DND-41 (cell line): Measurements from ENCODE around the gene PRRT3.
A peak's percentile ranks its signal among the peaks of the same experiment; 100 is the strongest.

Experiments used
- ATAC-seq: fragments of 200-7000 bp; cut with Tn5 transposase; 3 replicates; pipeline ENCODE4 v1.9.1; 2021; ENCODE audit warnings: low read depth; ENCODE audit not compliant: insufficient read depth
- DNase-seq: peaks from one replicate; pipeline ENCODE4 v3.0.0-alpha.2; 2020
- H2AFZ ChIP-seq: 2 replicates; pipeline ENCODE4 v1.6.0; 2012; ENCODE audit warnings: low read depth, low read length
- H3K27ac ChIP-seq: 2 replicates; pipeline ENCODE4 v1.5.1; 2012; ENCODE audit warnings: low read length, inconsistent platforms
- H3K27me3 ChIP-seq: fragments of 200-600 bp; sonication (generic); 2 replicates; pipeline ENCODE4 v1.6.0; 2012; ENCODE audit warnings: low read length, mild to moderate bottlenecking, inconsistent platforms; ENCODE audit not compliant: insufficient read depth, poor library complexity
- H3K36me3 ChIP-seq: 2 replicates; pipeline ENCODE4 v1.5.1; 2012; ENCODE audit warnings: low read length, inconsistent platforms; ENCODE audit not compliant: insufficient read depth
- H3K4me1 ChIP-seq: 2 replicates; pipeline ENCODE4 v1.5.1; 2012; ENCODE audit warnings: mild to moderate bottlenecking, low read length; ENCODE audit not compliant: insufficient read depth
- H3K4me2 ChIP-seq: 2 replicates; pipeline ENCODE4 v1.6.0; 2012; ENCODE audit warnings: mild to moderate bottlenecking, moderate library complexity, low read length, inconsistent platforms; ENCODE audit not compliant: insufficient read depth
- H3K4me3 ChIP-seq, 2 experiments: fragments of 200-600 bp in 1 of 2; shearing (Covaris generic) in 1 of 2; 2 replicates each; pipeline ENCODE4 v1.5.1; 2012 to 2016; ENCODE audit warnings: inconsistent platforms in 2 of 2, low read length in 2 of 2, mild to moderate bottlenecking in 2 of 2, low read depth in 1 of 2, moderate library complexity in 1 of 2
- H3K79me2 ChIP-seq: 2 replicates; pipeline ENCODE4 v1.6.0; 2012; ENCODE audit warnings: low read length, inconsistent platforms; ENCODE audit not compliant: insufficient read depth
- H3K9ac ChIP-seq: 2 replicates; pipeline ENCODE4 v1.6.0; 2012; ENCODE audit warnings: low read depth, mild to moderate bottlenecking, inconsistent platforms, low read length, moderate library complexity
- H3K9me3 ChIP-seq: 2 replicates; pipeline ENCODE4 v1.5.1; 2012; ENCODE audit warnings: low read length, moderate library complexity, mild to moderate bottlenecking, inconsistent platforms; ENCODE audit not compliant: insufficient read depth, severe bottlenecking
- H4K20me1 ChIP-seq: 2 replicates; pipeline ENCODE4 v1.6.0; 2012; ENCODE audit warnings: low read length; ENCODE audit not compliant: insufficient read depth
- CTCF ChIP-seq: IDR thresholded peaks from 2 replicates; pipeline ENCODE4 v1.5.1; 2012; ENCODE audit warnings: borderline replicate concordance, low read length, moderate library complexity, mild to moderate bottlenecking; ENCODE audit not compliant: poor library complexity, severe bottlenecking; ENCODE audit errors: extremely low read depth
- EZH2 ChIP-seq: IDR thresholded peaks from 3 replicates; pipeline ENCODE4 v1.6.1; 2012; ENCODE audit warnings: borderline replicate concordance, low read depth, mild to moderate bottlenecking, moderate library complexity, low read length, inconsistent platforms; ENCODE audit not compliant: severe bottlenecking

Gene PRRT3

DNA sequence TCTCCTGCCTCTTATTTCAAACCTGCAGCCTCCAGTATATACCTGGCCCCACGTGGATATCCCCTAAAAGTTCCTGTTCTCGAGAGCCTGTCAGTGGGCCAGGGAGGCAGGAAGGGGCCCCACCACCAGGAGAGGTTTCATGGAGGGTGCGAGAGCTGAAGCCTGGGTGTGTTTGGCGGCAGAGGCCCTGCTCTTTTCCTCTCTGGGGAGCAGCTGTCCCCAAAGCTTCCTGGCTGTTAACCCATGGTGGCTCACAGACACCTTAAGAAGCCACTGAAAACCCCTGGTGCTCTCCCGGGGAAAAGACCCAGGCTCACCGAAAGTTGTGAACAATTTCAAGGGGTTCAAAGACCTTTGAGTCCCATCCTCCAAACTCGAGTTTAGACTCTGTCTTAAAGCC lies 1.1 kb downstream of the PRRT3 start:
- H3K9me3 ChIP-seq = no peaks in the 10 kb centered on the region
- DNase-seq (no peak), ATAC-seq (no peak)
- H3K79me2 ChIP-seq = no peaks in the 10 kb centered on the region
- TF ChIP-seq EZH2 = no peak
- no peak for TF ChIP-seq CTCF
- peaks cover 14% of the 10 kb centered on the region for H3K4me1 ChIP-seq
- H3K9ac ChIP-seq = no peak overlapping the region; the same call in 1 of the 2 replicates
- peaks cover 13% of the 10 kb centered on the region for H3K27me3 ChIP-seq
- no peak overlapping the region for H3K27ac ChIP-seq
- H3K4me2 ChIP-seq = 0 out of 2 replicates have a peak overlapping the region, but pooled peaks have one; percentile 71
- no peaks in the 10 kb centered on the region for H4K20me1 ChIP-seq
- H3K4me3 ChIP-seq = no peak overlapping the region
- no peak overlapping the region for H2AFZ ChIP-seq
- H3K36me3 ChIP-seq = no peaks in the 10 kb centered on the region

DNA sequence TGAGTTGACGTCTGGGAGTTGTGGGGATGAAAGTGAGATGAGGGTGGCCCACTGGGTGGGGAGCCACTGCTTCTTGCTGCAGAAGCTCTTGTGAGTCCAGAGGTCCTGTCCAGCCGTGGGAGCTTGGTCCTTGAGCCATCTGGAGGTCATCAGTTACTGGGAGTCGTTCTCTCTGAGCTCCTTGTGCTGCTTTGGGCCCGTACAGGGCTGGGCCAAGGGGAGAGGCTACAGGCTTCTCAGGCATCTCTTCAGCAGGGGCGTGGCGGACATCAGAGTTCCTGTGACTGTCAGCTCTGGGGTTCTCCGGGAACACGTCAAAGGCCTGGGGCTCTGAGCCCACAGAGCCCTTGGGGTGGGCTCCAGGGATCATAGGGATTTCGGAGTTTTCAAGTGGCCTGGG lies 2.6 kb downstream of the PRRT3 start:
- H2AFZ ChIP-seq = no peak overlapping the region
- no peaks in the 10 kb centered on the region for H3K9me3 ChIP-seq
- TF ChIP-seq CTCF (no peak), EZH2 (no peak)
- no peaks in the 10 kb centered on the region for H4K20me1 ChIP-seq
- peaks cover 14% of the 10 kb centered on the region for H3K4me1 ChIP-seq
- H3K9ac ChIP-seq = no peak overlapping the region
- no peak overlapping the region for H3K27ac ChIP-seq
- H3K36me3 ChIP-seq = no peaks in the 10 kb centered on the region
- H3K27me3 ChIP-seq = peaks cover 13% of the 10 kb centered on the region
- no peak for ATAC-seq
- H3K79me2 ChIP-seq = no peaks in the 10 kb centered on the region
- DNase-seq = no peak
- H3K4me3 ChIP-seq = no peak overlapping the region
- no peak overlapping the region for H3K4me2 ChIP-seq

DNA sequence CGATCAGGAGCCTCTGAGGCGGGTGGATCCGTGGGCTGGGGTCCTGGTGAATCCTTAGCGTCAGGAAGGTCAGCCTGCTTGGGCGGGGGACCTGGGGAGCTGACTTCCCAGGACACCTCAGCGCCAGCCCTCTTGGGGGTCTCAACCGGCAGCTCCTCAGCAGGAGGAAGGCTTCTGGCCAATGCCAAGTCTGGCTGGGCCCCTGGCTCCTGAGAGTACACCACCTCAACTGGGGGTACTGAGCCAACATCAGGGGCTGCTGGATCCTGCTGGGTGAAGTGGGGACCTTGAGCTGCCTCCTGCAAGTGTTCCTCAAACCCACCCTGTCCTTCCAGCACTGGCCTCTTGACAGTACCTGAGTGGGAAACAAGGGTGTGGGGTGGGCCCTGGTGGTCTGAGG lies 3.1 kb downstream of the PRRT3 start:
- H4K20me1 ChIP-seq = no peaks in the 10 kb centered on the region
- no peak for TF ChIP-seq CTCF
- no peak for TF ChIP-seq EZH2
- no peak overlapping the region for H3K9ac ChIP-seq
- H3K36me3 ChIP-seq = 0 out of 2 replicates have a peak, but pooled peaks cover under 1% of the 10 kb centered on the region
- DNase-seq = no peak
- no peak overlapping the region for H3K4me3 ChIP-seq
- no peak overlapping the region for H3K4me2 ChIP-seq
- no peaks in the 10 kb centered on the region for H3K9me3 ChIP-seq
- no peak overlapping the region for H3K27ac ChIP-seq
- H2AFZ ChIP-seq = no peak overlapping the region
- no peaks in the 10 kb centered on the region for H3K79me2 ChIP-seq
- ATAC-seq = no peak
- H3K4me1 ChIP-seq = peaks cover 14% of the 10 kb centered on the region
- H3K27me3 ChIP-seq = peaks cover 13% of the 10 kb centered on the region

GRCh38 chr3:9948586-9948985 lies 3.6 kb downstream of the PRRT3 start:
- Histone ChIP-seq H3K27me3 (peaks cover 13% of the 10 kb centered on the region), H3K27ac (no peak overlapping the region), H4K20me1 (no peaks in the 10 kb centered on the region), H3K79me2 (no peaks in the 10 kb centered on the region), H3K4me2 (no peak overlapping the region), H3K4me3 (no peak overlapping the region), H2AFZ (no peak overlapping the region), H3K4me1 (peaks cover 14% of the 10 kb centered on the region), H3K9ac (no peak overlapping the region), H3K9me3 (no peaks in the 10 kb centered on the region), H3K36me3 (peaks cover 4% of the 10 kb centered on the region; the same call in 1 of the 2 replicates)
- TF ChIP-seq CTCF (no peak), EZH2 (no peak)
- ATAC-seq (no peak), DNase-seq (no peak)
